Brain microvascular endothelial cell (primary cell): ENCODE measurements around the gene PAPPA2.

ENCODE experiments used
- DNase-seq: peaks from one replicate; pipeline ENCODE4 v3.0.0-alpha.2; 2020
- H3K27ac ChIP-seq: fragments of 250-450 bp; sonication (Bioruptor Pico); 2 replicates; pipeline ENCODE4 v1.5.1; 2020; ENCODE audit warnings: mild to moderate bottlenecking, moderate library complexity
- H3K27me3 ChIP-seq: fragments of 250-450 bp; sonication (Bioruptor Pico); replicated peaks from 2 replicates; pipeline ENCODE4 v1.5.1; 2020; ENCODE audit warnings: mild to moderate bottlenecking
- H3K36me3 ChIP-seq: fragments of 250-450 bp; sonication (Bioruptor Pico); replicated peaks from 2 replicates; pipeline ENCODE4 v1.5.1; 2020; ENCODE audit warnings: mild to moderate bottlenecking
- H3K4me3 ChIP-seq: 2 replicates; pipeline ENCODE4 v1.5.1; 2011; ENCODE audit warnings: low read depth, mild to moderate bottlenecking, control low read depth, low read length, moderate library complexity
- in situ Hi-C: cut with HindIII; loops from 2 replicates; pipeline ENCODE4 v1.10.0; 2017; ENCODE audit warnings: low sequenced_read_pairs, low pct_ligation_motif_present
- TF ChIP-seq, protein P1 (sequence below): IDR thresholded peaks from 2 replicates; pipeline ENCODE4 v1.5.1; 2011; ENCODE audit warnings: low read depth, mild to moderate bottlenecking, moderate library complexity, low read length, control low read depth, inconsistent platforms; ENCODE audit errors: missing control alignments

PAPPA2 gene

DNA sequence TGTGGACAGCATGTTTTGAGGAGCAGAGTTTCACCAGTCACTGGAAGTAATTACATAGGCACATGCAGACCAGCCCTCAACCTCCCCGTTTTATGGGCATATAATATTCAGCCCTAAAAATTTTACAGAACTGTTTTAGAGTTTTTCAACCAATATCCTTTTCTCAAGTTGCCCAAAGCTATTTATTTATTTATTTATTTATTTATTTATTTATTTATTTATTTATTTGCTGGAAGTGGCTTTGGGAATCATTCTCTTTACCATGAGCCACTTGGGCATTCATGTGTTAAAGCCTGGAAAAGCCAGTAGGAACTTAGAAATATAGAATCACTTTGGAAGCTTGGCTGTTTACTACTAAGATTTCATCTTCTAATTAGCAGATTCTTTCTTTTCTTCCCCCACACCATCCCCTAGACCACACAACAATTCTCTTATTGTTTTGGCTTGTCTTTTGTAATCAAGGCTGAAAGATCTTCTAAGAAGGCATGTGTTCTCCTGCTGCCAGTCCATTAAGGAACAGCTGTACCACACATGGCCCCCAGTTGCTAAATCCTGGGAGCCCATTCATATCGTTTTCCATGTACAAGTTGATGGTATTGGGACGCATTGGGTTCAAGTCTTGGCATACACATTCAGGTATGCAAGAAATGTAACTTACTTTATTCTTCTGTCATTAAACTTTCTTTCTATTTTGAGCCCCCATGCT lies 220.0 kb downstream of the PAPPA2 start:
- no peak for DNase-seq
- in situ Hi-C loops, result no loop called here
- H3K27ac ChIP-seq, result no peak overlapping the region
- TF ChIP-seq, protein P1, sequence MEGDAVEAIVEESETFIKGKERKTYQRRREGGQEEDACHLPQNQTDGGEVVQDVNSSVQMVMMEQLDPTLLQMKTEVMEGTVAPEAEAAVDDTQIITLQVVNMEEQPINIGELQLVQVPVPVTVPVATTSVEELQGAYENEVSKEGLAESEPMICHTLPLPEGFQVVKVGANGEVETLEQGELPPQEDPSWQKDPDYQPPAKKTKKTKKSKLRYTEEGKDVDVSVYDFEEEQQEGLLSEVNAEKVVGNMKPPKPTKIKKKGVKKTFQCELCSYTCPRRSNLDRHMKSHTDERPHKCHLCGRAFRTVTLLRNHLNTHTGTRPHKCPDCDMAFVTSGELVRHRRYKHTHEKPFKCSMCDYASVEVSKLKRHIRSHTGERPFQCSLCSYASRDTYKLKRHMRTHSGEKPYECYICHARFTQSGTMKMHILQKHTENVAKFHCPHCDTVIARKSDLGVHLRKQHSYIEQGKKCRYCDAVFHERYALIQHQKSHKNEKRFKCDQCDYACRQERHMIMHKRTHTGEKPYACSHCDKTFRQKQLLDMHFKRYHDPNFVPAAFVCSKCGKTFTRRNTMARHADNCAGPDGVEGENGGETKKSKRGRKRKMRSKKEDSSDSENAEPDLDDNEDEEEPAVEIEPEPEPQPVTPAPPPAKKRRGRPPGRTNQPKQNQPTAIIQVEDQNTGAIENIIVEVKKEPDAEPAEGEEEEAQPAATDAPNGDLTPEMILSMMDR, result no peak
- no peaks in the 10 kb centered on the region for H3K27me3 ChIP-seq
- H3K4me3 ChIP-seq, result no peak overlapping the region
- H3K36me3 ChIP-seq, result no peaks in the 10 kb centered on the region

DNA sequence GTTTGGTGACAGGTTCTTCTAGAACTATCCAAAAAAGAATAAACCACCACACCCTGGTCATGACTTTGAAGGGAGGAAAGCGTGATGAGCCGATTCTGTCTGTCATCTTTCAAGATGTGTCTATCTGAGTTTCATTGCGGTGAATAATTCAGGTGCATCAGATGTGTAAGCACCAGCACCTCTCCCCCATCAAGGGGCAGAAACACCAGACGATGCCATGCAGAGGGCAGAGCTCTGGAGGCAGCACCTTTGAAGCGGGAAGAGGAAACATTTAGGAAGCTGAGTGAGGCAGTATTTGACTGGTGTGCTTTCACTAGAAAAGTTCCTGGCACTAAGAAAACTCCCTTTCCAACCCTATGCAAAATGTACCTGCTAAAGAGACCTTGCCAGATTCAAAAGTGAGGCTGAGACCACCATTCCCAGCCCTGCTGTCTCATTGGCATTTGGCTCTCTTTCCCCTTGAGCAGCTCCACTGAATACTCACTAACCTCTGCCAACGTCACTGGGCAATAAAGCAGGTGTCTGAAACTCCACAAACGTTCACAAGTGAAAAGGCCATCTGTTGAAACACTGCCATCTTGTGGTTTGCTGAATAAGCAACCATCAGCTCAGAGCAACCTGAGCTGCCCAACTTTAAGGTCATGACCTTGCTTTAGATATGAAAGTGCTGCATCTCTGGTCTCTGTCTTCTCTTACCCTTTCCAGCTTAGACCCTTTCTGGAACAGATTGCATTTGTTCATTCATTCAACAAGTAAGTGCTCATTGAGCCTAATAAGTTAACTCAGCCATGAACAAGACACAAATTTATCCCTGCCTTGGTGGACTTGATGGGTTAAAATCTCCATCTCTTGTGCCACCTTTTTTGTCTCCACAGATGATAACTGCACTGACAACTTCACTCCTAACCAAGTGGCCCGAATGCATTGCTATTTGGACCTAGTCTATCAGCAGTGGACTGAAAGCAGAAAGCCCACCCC lies 228.6 kb downstream of the PAPPA2 start:
- TF ChIP-seq, protein P1, result peak; percentile 42
- Histone ChIP-seq H3K27me3 (no peaks in the 10 kb centered on the region), H3K4me3 (no peak overlapping the region), H3K36me3 (no peaks in the 10 kb centered on the region), H3K27ac (no peak overlapping the region)
- in situ Hi-C loops, result no loop called here
- peak; percentile 9 for DNase-seq

DNA sequence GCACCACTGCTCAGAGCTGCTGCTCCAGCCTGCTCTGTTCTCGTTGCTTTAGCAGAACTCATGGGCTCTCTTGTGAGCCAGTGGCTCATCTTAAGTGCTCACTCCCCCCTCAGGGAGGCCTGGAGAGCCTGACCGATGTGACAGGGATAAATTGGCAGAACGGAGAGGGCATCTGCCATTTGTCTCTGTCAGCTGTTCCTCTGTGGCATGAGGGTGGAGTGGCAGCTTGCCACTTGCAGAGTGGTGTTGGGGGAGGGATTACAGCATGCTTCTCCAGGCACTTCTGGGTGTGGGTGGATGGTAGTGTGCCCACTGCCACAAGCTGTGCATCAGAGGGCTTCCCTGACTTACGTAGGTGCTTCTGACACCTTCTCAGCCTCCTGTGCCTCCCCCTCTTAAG lies 229.5 kb downstream of the PAPPA2 start:
- DNase-seq, result no peak
- Histone ChIP-seq H3K4me3 (no peak overlapping the region), H3K27ac (no peak overlapping the region), H3K36me3 (no peaks in the 10 kb centered on the region), H3K27me3 (no peaks in the 10 kb centered on the region)
- in situ Hi-C loops, result no loop called here
- TF ChIP-seq, protein P1, result no peak

DNA sequence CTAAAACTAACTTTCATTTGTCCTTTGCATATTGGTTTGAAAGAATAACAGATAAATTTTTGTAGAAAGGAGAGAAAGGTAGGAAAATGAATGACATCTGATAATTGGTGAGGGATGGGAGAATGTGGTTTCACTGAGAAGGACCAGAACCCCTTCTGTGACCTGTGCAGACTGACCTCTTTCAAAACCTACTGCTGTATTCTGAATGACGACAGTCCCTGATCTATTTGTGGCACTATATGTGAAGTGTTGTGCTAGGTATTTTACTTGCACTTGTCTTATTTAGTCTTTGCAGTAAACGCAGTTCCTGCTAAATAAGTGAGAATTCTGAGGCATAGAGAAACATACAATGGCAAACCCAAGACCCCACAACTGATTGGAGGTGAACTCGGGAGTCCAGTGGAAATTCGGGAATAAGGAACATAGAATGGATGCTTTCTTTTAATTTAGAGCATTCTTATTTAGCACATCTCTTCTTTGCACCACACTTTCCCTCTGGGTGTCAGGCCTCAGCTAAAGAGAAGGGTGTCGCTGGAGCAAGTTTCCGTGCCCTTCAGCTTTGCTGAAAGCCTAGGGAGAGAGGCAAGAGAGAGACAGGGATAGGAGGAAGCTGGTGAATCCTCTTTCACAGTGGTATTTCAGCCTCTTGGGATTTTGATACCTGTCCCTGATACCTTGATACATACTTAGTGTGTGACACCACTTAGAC lies 230.2 kb downstream of the PAPPA2 start:
- TF ChIP-seq, protein P1, result no peak
- no peak for DNase-seq
- Histone ChIP-seq H3K27me3 (no peaks in the 10 kb centered on the region), H3K27ac (no peak overlapping the region), H3K36me3 (no peaks in the 10 kb centered on the region), H3K4me3 (no peak overlapping the region)
- in situ Hi-C loops, result no loop called here

DNA sequence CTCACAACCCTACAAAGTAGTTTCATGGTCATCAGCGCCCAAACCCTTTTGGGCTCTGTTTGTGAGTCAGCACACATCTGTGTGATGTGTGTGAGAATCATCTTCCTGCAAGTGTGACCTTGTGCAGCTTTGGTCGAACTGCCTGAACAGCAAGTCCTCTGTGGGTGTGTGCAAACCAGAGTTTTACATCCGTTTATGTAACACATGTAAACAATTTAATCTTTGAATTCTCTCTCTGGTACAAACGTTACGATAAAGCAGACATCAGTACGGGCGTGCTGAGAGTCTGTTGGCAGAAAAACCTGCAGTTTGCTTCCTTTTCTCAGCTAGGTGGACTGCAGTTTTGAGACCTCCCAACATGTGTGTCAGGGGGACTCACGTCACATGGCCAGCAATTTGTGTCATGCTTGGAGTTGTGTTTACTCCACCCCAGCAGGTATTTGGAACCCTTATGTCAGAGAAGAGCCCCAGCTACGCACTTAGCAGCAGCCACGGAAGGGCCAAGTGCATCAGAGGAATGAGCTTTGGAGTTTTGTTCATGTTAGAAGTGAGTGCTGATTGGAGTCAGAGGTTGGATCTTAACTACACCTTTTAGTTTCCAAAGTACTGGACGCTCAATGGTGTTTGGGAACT lies 230.8 kb downstream of the PAPPA2 start:
- in situ Hi-C loops, result no loop called here
- Histone ChIP-seq H3K4me3 (no peak overlapping the region), H3K27ac (no peak overlapping the region), H3K27me3 (no peaks in the 10 kb centered on the region), H3K36me3 (no peaks in the 10 kb centered on the region)
- no peak for DNase-seq
- TF ChIP-seq, protein P1, result no peak
